Skin epidermis (tissue), 12 donors: Measurements from ENCODE around the gene SLC13A5.
"Not testable (repeated sequence)": the region's sequence is repeated elsewhere in the genome, so short reads cannot be mapped to it uniquely, and the experiment has no call there.

Experiments
- H3K27ac ChIP-seq, 21 experiments: fragments of 200-600 bp; sonication (generic) in 11 of 21; one replicate each; pipeline ENCODE4 v1.5.0; 2020; ENCODE audit warnings: mild to moderate bottlenecking in 3 of 21, inconsistent platforms in 2 of 21, moderate library complexity in 2 of 21
- H3K4me3 ChIP-seq, 7 experiments: fragments of 200-600 bp; sonication (generic) in 2 of 7; one replicate each; pipeline ENCODE4 v1.5.0; 2020; ENCODE audit warnings: inconsistent platforms in 2 of 7, mild to moderate bottlenecking in 2 of 7, moderate library complexity in 1 of 7

The SLC13A5 gene

GRCh38 chr17:6713130-6713917, at the start of gene SLC13A5:
Gene SLC13A5, minus strand, starts transcription at chr17:6713369. Its CDS starts 36 bp downstream, at chr17:6713333.
- Histone ChIP-seq H3K27ac (peak within 1 kb of the TSS in 2 of 21 experiments; percentile 24 to 45), H3K4me3 (peak within 1 kb of the TSS in 2 of 7 experiments; percentile 7 to 18)

GRCh38 chr17:6761779-6762178, 48.6 kb upstream of the SLC13A5 start:
- no peak overlapping the region for H3K27ac ChIP-seq
- H3K4me3 ChIP-seq: no peak overlapping the region

DNA sequence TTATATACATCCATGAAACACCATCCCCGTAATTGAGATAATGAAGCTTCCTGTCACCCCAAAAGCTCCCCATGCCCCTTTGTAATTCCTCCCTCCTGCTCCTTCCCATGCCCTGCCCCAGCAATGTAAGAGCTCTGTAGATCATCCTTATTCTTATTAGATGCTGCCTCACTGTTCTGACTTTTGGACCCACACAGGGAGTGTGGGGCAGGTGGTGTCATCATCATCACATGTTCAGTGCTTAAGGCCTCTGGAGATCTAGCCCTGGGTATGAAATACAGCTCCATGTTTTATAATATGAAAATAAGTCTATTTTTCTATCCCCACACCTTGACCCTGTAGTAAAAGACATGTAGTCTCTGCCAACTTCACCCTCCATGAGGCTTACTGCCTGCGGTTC, 44.6 kb upstream of the SLC13A5 start:
- peak overlapping the region in 2 of 7 experiments; percentile 53 to 63 for H3K4me3 ChIP-seq
- H3K27ac ChIP-seq: peak overlapping the region in 4 of 21 experiments; percentile 6 to 89 (median 32)

DNA sequence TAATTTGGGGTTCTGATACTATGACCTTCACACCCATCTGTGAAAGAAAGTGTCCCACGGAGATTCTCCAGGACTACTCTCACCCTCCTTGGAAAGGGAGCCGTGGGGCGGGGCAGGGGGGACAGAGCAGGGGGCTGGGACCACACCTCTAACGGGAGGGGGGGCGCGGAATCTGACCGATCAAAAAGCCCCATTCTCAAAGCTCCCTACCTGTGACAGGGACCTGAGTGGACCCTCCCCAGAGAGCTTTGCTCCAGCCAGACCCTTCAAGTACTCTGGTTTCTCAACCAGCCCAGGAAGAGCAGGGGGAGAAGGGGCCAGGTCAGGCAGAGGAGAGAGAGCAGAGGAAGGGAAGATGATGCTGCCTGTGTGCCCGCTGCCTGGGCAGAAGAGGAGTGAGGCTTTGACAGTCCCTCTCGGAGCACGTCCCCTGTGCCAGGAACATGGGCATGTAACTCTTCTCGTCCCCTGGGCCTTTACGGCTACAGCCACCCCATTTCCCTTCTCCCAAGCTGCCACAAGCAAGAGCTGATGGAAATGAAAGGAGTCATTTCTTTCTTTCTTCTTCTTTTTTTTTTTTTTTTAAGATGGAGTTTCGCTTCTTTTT, 43.4 kb upstream of the SLC13A5 start:
- Histone ChIP-seq H3K27ac (peak overlapping the region; percentile 16 to 99 (median 89)), H3K4me3 (peak overlapping the region; percentile 49 to 75 (median 53))

DNA sequence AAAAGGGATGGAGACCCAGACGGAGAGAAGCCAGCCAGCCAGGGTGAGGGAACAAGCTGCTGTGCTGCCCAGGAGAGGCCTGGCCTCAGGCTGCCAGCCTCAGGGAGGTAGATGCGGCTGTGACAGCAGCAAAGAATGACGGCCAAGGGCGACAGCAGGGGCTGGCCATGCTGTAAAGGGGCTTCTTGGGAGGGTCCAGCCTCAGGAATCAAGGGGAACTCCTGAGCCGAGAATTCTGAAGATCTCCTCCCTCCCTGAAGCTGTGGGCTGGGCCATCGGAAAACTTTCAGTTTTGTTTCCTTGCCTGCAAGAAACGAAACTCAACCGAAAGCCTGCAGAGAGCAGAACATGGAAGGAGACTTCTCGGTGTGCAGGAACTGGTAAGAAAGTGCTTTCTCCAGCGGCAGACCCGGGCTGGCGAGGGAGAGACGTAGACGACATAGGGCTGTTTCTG, 42.6 kb upstream of the SLC13A5 start, which contains the start of gene XAF1:
Gene XAF1, plus strand, starts transcription at position 316 of the 454 bp plus-strand sequence. Its CDS starts 33 bp downstream, at position 349.
- H3K4me3 ChIP-seq: peak within 1 kb of the TSS; percentile 49 to 75 (median 53)
- peak within 1 kb of the TSS; percentile 16 to 99 (median 89) for H3K27ac ChIP-seq

DNA sequence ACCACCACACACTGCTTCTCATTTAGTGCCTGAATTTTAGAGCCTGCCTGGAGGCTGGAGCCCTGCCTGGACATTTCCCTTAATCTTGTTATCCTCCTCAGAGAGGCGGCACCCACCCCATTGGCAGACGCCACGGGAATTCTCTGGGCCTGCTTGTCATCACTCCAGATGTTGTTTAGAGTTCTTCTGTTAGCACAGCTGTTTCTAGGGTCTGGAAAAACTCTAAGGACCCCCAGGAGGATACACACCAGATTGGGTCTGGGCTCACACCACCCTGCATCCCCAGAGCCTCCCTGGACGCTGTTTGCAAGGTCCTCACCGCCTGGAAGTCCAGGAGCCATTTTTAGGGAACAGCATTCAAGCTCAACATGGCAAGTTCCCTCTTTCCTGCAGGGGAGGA, 42.1 kb upstream of the SLC13A5 start:
- peak overlapping the region; percentile 49 to 75 (median 53) for H3K4me3 ChIP-seq
- peak overlapping the region; percentile 16 to 99 (median 89) for H3K27ac ChIP-seq

GRCh38 chr17:6753546-6753945, 40.4 kb upstream of the SLC13A5 start:
- Histone ChIP-seq H3K27ac (peak overlapping the region in 18 of 21 experiments; percentile 10 to 89 (median 74)), H3K4me3 (no peak overlapping the region)

DNA sequence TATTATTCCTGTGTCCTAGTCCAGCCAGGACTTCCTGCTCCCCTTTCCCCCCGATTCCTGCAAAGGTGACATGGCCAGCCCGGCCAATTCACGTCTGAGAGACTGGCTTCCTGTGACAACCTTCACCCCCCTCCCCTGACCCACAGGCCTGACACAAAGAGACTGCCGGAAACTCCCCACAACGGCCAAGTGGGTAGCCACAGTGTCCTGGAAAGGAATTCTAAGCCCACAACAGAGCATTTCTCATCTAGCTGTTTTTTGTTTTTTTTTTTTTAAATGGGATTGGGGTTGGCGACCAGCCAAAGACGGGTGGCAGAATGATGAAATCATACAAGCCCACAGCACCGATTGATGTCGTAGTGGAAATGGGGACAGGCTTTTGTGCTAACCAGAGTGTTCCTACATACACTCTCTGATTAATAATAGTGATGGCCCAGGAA, 39.9 kb upstream of the SLC13A5 start:
- Histone ChIP-seq H3K4me3 (no peak overlapping the region), H3K27ac (peak overlapping the region in 20 of 21 experiments; percentile 41 to 89 (median 74))

GRCh38 chr17:6752068-6752909, 39.1 kb upstream of the SLC13A5 start:
- peak overlapping the region in 20 of 21 experiments; percentile 46 to 89 (median 74) for H3K27ac ChIP-seq
- no peak overlapping the region for H3K4me3 ChIP-seq

GRCh38 chr17:6749519-6749918, 36.4 kb upstream of the SLC13A5 start:
- no peak overlapping the region for H3K4me3 ChIP-seq
- H3K27ac ChIP-seq: no peak overlapping the region

- H3K27ac ChIP-seq: no peak overlapping the region
- no peak overlapping the region for H3K4me3 ChIP-seq
Observed at GRCh38 chr17:6748617-6749016, 35.4 kb upstream of the SLC13A5 start.

DNA sequence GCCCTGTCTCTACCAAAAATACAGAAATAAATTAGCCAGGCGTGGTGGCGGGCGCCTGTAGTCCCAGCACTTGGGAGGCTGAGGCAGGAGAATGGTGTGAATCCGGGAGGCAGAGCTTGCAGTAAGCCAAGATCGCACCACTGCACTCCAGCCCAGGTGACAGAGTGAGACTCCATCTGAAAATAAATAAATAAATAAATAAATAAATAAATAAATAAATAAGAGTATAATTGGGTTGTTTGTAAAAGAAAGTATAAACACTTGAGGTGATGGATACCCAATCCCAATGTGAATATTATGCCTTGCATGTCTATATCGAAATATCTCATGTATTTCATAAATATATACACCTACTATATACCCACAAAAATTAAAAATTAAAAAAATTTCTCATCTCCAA, 33.5 kb upstream of the SLC13A5 start:
- not testable (repeated sequence) for H3K4me3 ChIP-seq, H3K27ac ChIP-seq

- Histone ChIP-seq H3K27ac (no peak overlapping the region), H3K4me3 (no peak overlapping the region)
Observed at GRCh38 chr17:6729531-6729930, 16.4 kb upstream of the SLC13A5 start.

DNA sequence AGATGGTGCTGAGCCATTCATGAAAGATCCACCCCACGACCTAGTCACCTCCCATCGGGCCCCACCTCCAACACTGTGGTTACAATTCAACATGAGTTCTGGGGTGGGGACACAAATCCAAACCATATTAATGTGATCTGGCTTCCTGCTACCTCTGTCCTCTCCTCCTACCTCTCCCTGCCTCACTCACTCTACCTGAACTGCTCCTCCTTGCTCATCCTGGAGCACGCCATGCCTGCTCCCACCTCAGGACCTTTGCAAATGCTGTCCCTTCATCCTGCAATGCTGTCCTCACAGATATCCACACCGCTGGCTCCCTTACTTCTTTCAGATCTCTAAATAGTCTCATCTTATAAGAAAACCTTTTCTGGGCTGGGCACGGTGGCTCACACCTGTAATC, 10.8 kb upstream of the SLC13A5 start:
- Histone ChIP-seq H3K27ac (no peak overlapping the region), H3K4me3 (no peak overlapping the region)

DNA sequence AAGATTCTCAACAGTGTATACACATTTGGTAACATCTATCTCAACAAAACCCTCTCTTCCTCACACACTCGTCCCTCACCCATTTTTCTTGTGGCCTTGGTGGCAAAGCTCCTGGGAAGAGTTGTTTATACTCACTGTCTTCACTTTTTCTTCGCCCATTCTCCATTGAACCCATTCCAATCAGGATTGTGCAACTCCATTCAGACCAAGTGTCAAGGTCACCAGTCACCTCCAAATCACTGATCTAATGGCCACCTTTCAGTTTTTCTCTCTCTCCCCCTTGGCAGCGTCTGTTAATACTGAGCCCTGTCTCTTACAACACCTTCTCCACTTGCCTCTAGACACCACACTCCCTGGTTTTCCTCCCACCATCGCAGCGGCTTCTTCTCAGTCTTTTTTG, 8.6 kb upstream of the SLC13A5 start:
- H3K27ac ChIP-seq: no peak overlapping the region
- H3K4me3 ChIP-seq: no peak overlapping the region

DNA sequence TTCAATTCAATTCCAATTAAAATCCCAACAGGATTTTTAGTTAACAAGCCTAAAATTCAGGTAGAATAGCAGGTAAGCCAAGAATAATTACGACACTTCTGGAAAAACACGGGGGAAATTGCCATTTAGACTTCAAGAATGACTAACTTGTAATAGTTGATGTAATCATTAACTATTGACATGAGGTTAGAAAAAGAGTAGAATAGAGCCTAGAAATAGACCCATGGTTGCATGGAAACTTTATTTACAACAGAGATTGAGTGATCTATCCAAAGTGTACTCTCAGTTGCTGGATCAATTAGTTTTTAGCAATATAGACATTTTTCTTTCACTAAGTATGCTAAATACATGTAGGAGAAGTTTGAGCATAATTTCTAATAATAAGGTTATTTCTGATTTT, 3.6 kb upstream of the SLC13A5 start:
- H3K4me3 ChIP-seq: no peak overlapping the region
- no peak overlapping the region for H3K27ac ChIP-seq

GRCh38 chr17:6714315-6714874, 1.2 kb upstream of the SLC13A5 start:
- no peak overlapping the region for H3K4me3 ChIP-seq

DNA sequence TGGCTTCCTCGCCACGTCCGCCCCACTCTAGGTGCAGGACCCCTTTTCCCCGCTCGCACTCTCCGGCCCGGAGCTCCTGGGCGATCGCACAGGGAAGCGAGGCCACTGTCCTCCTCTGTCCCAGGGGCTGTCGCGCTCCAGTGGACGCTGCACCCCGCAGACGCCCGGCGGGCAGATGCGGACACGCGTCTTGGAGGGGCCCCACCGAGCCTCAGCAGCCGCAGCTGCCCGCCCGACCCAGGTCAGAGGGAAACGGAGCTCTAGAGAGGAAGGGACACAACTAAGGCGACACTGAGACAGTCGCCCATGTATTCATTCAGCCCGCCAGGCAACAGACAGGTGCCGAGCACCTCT, 726 bp upstream of the SLC13A5 start:
- no peak overlapping the region for H3K27ac ChIP-seq
- H3K4me3 ChIP-seq: peak overlapping the region in 1 of 7 experiments; percentile 18

More at GRCh38 chr17:6714315-6714874, 1.2 kb upstream of the SLC13A5 start:
- H3K27ac ChIP-seq: no peak overlapping the region

DNA sequence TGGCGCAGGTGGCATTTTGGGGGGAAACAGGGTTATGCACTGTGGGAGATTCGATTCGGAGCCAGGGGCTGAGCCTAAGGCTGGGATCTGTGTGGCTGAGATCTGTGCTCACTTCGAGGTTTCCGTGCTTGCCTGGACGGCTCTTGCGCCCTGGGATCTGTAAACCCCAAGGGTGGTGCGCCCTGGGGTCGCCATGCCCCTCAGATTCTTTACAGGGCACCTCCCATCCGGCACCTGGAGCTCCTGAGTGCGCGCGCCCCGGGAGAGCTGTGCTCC, 377 bp downstream of the SLC13A5 start:
- peak overlapping the region in 1 of 7 experiments; percentile 7 for H3K4me3 ChIP-seq
- no peak overlapping the region for H3K27ac ChIP-seq
